Measurements from ENCODE around the gene CHRNE.

GRCh38 chr17:4898927-4899326 lies 4.0 kb downstream of the CHRNE start:
- TF ChIP-seq CTCF (conservative IDR thresholded peaks at IDR 0.05; ENCODE audit: low read depth, low read length) (no peak), POLR2A (IDR thresholded peaks at IDR 0.05; ENCODE audit: low read depth, low read length) (no peak), RFX5 (IDR thresholded peaks at IDR 0.05; ENCODE audit: low read depth, low read length) (no peak), RAD21 (IDR thresholded peaks at IDR 0.05; ENCODE audit: low read length) (no peak), RCOR1 (IDR thresholded peaks at IDR 0.05; ENCODE audit: insufficient replicate concordance, low read length) (no peak)
- TF ChIP-seq, protein P1, sequence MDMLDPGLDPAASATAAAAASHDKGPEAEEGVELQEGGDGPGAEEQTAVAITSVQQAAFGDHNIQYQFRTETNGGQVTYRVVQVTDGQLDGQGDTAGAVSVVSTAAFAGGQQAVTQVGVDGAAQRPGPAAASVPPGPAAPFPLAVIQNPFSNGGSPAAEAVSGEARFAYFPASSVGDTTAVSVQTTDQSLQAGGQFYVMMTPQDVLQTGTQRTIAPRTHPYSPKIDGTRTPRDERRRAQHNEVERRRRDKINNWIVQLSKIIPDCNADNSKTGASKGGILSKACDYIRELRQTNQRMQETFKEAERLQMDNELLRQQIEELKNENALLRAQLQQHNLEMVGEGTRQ (IDR thresholded peaks at IDR 0.05; ENCODE audit: low read depth, low read length), result no peak
